DMS114 treated with DMSO at 0.1 percent for 48 hours (cell line): ENCODE measurements around the gene PPOX.
A peak's percentile ranks its signal among the peaks of the same experiment; 100 is the strongest.

Experiments
- DNase-seq: peaks from one replicate; lab custom pipeline; 2025; ENCODE audit not compliant: unreplicated experiment; lab: John Stamatoyannopoulos, UW

PPOX gene

DNA sequence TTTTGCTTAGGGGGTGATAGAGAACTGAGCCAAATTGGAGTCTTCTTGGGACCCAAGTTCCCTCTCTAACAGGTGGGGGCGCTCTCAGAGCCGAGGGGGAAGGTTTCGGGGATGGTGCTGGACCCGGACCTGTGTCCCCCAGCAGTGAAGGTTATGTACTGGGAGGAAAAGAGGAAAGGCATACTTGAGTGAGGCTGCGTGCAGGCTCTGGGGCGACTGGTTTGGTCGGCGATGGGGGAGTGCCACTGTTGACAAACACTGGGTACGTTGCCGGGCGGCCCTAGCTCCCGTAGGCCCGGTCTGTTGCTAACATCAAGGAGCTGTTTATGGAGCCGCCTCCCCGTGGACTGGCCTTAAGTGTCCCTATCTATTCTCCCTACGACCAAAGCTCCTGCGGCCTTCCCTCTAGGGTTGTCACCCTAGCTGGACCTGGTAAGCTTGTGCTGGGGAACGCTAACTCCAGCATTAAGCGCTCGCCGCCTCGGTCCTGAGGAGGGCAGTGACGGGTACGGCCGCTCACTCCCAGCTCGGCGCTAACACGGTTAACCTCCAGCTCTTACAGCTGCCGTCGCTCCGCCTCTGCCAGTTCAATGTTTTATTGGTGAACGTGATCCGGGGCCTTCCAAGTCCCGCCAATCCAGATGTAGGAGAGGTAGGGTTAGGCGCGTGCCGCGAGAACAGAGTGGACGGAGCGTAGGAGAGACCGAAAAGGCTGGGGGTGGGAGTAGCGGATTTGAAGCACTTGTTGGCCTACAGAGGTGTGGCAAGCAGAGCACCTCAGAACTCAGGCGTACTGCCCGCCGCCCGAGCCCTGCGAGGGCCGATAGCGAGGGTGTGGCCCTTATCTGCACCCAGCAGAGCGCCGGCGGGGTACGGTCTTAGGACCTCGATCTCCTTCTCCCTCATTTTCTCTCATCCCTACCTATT lies at the start of gene PPOX:
Gene PPOX (plus strand): TSS at position 685 of the 927 bp plus-strand sequence. CDS start 422 bp downstream, outside the sequence.
- peak; percentile 100 for DNase-seq

DNA sequence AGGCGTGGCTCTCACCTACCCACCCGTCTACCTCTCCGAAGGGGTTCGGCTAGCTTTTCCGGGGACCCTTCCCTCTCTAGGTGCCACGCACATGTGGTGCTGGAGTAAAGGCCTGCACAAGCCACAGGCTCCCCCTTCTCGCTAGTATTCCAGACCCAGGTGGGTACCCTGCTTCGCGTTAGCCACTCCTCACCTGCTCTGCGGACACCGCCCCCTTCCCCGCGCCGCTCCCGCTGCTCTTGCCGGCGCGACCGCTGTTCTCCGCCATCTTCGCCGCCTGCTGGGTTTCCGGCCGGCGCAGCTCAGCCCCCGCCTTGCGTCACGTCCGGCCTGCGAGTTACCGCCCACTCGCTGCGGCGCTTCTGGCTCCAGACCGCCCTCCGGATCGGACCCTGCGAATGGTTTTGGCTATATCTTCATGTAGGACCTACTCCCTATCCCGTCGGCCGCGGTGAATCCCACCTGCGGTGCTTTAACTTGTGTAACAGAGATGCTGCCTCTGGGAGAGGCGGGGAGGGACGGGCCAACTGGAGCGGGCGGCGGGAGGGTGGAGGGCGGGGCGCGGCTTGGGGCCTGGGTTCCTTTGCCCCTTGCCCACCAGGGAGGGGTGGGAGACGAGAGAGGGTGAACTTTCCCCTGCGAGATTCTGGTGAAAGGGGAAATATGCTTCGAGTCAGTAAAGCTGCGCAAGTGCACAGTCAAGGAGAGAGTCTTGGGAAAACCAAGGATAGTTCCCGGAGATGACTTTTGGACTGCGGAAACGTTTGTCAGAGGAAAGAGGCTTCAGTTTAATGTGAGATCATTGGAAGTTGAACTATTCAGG lies 48.3 kb upstream of the PPOX start, which contains the start of the genes NIT1 and PFDN2:
Gene NIT1 (plus strand): TSS at position 347 of the 823 bp plus-strand sequence. CDS start 72 bp downstream, at position 419.
Gene PFDN2 (minus strand): TSS at position 279 of the 823 bp plus-strand sequence. CDS start 11 bp downstream, at position 268.
- peak; percentile 84 for DNase-seq

GRCh38 chr1:161119092-161119903 lies 46.9 kb upstream of the PPOX start:
- DNase-seq, result peak; percentile 91

GRCh38 chr1:161121042-161121650 lies 45.1 kb upstream of the PPOX start:
- DNase-seq, result no peak

DNA sequence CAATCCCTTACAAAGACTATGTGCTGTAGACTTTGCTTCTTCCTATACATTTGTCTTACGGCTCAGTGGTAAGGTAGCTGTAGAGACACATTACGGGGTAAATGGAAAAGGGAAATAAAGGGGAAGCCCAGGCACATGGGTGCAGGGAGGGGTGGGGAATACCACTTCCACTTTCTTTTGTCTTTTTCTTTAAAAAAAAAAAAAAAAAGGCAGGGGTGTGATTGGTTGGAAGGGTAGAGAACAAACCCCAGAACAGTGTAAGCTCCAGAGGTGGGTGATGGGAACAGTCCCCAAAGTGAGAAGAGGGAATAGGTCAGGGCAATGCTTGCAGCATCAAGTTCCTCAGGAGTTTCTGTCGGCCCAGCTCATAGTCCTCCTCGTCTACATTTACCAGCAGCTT lies 44.4 kb upstream of the PPOX start:
- DNase-seq, result no peak

GRCh38 chr1:161122967-161123366 lies 43.3 kb upstream of the PPOX start:
- no peak for DNase-seq

- DNase-seq, result no peak
Observed at GRCh38 chr1:161127649-161128048, 38.6 kb upstream of the PPOX start.

DNA sequence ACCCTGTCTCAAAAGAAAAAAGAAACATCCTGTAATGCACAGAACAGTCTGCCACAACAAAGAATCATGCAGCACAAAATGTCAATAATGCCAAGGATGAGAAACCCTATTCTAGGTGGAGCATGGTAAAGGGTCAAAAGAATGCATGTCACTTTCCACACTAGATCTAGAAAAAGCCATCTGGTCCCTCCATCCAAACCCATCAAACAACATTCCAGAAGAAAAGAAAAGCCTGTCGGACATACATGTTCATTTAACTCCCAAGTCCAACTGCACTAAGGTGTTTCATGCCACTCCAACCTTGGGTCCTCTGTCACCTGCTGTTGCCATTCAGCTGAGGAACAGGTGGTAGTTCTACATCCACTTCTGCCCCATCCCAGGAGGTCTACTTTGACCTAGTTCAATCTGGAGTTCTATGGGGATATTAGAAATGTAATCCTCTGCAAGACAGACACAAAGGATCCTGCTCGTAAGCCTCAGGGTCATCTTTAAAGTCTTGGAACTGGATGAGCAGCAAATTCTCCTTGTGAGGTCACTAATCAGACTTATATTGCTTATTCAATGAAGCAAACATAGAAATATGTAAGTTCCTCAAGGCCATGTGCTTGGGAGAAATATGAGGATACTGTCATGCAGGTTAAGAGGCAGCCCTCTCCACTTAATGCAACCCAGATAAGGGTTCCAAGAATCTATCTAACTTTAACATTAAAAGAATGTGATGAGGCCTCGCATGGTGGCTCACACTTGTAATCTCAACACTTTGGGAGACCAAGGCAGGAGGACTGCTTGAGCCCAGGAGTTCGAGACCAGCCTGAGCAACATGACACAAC lies 37.4 kb upstream of the PPOX start:
- no peak for DNase-seq

GRCh38 chr1:161130266-161130665 lies 36.0 kb upstream of the PPOX start:
- no peak for DNase-seq

- no peak for DNase-seq
Observed at GRCh38 chr1:161131523-161132409, 34.5 kb upstream of the PPOX start.

GRCh38 chr1:161132410-161133219 lies 33.6 kb upstream of the PPOX start, which contains the start of gene DEDD:
DEDD (minus strand) TSS chr1:161132667; CDS start chr1:161124462, 8,205 bp downstream.
- DNase-seq, result peak; percentile 100

DNA sequence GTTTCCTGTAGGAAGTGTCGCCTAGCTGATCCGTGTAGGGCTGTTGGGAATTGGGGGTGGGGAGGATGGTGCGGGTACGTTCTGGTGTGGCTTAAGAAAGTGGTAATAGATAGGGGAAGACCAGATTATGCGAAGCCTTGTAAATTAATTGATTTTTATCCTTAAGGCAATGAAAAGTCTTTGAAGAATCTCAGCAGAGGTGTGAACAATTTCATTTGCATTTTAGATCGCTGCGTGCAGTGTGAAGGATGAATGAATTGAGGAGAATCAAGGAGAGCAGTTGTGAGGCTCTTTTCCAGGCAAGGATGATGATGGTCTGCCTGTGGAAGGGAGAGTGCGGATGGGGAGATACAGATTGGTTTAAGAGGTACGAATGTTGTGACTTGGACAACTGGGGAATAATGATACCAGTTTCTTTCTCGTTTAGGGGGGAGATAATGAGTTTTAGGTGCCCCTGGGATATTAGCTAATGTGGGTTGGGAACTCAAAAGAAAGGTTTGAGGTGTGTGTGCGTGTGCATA lies 32.9 kb upstream of the PPOX start:
- no peak for DNase-seq

GRCh38 chr1:161137881-161138280 lies 28.3 kb upstream of the PPOX start:
- DNase-seq, result no peak

- no peak for DNase-seq
Observed at GRCh38 chr1:161138431-161138830, 27.8 kb upstream of the PPOX start.

DNA sequence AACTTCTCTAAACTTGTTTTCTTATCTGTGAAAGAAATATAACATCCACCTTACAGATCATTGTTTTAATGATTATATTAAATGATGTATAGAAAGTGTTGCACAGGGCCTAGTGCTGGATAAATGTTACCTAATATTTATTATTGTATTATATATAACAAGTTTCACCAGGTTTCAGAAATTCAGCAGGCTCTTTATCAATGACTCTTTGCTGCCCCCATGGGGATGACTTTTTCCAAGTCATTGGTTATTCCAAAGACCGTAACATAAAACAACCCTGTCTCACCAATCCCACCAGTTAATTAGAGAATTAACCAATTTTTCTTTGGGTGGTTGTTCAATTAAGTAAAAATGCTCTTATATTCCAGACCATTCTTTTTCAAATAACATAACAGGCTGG lies 26.5 kb upstream of the PPOX start:
- peak; percentile 44 for DNase-seq

DNA sequence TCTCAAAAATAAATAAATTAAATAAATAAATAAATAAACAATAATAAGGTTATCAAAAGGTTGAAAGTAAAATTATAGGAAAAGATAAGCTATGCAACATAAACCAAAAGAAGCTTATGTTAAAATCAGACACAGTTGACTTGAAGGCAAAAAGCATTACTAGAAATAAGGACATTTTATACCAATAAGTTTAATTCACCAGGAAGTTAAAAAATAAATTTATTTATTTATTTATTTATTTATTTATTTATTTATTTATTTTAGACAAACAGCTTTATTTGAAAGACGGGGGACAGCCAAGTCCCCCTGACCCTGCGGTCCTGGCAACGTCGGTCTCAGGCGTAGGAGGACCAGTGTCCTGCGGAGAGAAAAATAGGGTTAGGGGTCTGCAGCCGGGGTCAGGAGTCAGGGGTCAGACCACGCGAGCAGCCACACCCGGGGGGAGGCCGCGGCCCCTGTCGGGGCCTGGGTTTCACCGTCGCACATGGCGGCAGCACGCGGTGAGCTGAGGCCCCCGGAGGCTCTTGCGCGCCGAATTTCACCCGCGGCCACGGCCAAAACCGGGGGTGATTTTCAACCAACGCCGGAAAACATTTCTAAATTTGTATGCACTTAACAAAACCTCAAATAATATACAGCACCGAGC lies 25.3 kb upstream of the PPOX start:
- no peak for DNase-seq

DNA sequence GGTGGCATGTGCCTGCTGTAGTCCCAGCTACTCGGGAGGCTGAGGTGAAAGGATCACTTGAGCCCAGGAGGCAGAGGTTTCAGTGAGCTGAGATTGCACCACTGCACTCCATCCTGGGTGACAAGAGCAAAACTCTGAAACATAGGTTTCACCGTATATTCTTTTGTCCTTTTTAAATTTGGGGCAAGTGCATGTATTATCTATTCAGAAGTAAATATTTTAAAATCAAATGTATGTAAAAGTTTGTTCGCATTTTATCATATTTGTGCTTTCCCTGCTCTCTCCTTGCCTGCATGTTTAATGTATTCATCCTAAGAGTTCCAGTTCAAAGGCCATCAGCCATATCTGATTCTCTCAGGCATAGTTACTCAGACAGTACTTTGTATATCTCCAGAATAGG lies 20.4 kb upstream of the PPOX start:
- DNase-seq, result no peak
